ENCODE measurements around the gene A1BG.

DNA sequence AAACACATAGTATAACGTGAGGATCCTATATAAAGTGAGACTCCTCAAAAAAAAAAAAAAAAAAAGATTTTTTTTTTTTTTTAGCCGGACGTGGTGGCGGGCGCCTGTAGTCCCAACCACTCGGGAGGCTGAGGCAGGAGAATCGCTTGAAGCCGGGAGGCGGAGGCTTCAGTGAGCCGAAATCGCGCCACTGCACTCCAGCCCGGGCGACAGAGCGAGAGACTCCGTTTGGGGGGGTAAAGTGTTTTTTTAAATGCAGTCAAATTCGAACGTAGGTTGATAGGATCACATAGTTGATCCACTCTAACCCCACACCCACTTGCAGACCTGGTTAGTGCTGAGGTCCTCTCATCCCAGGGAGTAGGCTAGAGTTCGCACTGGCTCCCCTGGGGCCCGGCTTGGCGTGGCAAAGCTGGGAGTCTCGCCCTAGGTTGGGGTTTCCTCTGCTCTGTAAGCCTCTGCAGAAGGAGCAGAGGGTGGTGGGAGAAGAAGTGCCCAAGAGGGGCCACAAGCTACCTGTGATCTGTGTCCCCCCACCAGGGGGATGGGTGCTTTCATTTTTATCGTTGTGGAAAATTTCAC is 48.6 kb upstream of the A1BG start:
- no peak for TF ChIP-seq EZH2phosphoT487 (IDR thresholded peaks at IDR 0.05; ENCODE audit: borderline replicate concordance, low read length)
- TF ChIP-seq, protein P1, sequence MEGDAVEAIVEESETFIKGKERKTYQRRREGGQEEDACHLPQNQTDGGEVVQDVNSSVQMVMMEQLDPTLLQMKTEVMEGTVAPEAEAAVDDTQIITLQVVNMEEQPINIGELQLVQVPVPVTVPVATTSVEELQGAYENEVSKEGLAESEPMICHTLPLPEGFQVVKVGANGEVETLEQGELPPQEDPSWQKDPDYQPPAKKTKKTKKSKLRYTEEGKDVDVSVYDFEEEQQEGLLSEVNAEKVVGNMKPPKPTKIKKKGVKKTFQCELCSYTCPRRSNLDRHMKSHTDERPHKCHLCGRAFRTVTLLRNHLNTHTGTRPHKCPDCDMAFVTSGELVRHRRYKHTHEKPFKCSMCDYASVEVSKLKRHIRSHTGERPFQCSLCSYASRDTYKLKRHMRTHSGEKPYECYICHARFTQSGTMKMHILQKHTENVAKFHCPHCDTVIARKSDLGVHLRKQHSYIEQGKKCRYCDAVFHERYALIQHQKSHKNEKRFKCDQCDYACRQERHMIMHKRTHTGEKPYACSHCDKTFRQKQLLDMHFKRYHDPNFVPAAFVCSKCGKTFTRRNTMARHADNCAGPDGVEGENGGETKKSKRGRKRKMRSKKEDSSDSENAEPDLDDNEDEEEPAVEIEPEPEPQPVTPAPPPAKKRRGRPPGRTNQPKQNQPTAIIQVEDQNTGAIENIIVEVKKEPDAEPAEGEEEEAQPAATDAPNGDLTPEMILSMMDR (conservative IDR thresholded peaks at IDR 0.05; ENCODE audit: low read depth, low read length), result no peak
- TF ChIP-seq EZH2 (IDR thresholded peaks at IDR 0.05; ENCODE audit: low read length, unreplicated experiment), result no peak

Measured in PC-3 (cell line).